ENCODE data around the gene AGAP1. TPM values are rescaled to one million over a fixed set of nuclear protein-coding genes. Genes with fewer than 3 reads are reported as not detected.

AGAP1 gene
- total and polyA plus RNA-seq, 4 donors, result 2.0 to 8.5 (median 5.4) TPM

- 64% methylated on average over 12 of the region's 12 CpGs for WGBS
- H3K27me3 ChIP-seq (ENCODE audit: control insufficient read depth in 4 of 4, insufficient read depth in 4 of 4, low read length in 3 of 4), result peaks cover 0 to 32% (median 11%) of the 10 kb centered on the region in 4 donors
- peaks cover 14 to 25% (median 16%) of the 10 kb centered on the region in 4 donors for H3K4me1 ChIP-seq (ENCODE audit: control insufficient read depth in 4 of 4, insufficient read depth in 4 of 4, low read length in 3 of 4)
- no peak for DNase-seq (ENCODE audit: low spot score)
- no peaks in the 10 kb centered on the region for H3K9me3 ChIP-seq (ENCODE audit: control insufficient read depth in 4 of 4, low read length in 3 of 4)
- no peak overlapping the region for H3K27ac ChIP-seq (ENCODE audit: low read depth in 1 of 2, low read length in 2 of 2)
- no peak for TF ChIP-seq JUND (IDR thresholded peaks at IDR 0.05)
- TF ChIP-seq MAX (IDR thresholded peaks at IDR 0.05), result no peak
- TF ChIP-seq TAF1 (conservative IDR thresholded peaks at IDR 0.05), result no peak
- no peak for TF ChIP-seq RXRA (IDR thresholded peaks at IDR 0.05)
- TF ChIP-seq FOXA2 (IDR thresholded peaks at IDR 0.05), result no peak
- no peak for TF ChIP-seq HNF4G (IDR thresholded peaks at IDR 0.05)
- TF ChIP-seq NR2F2 (IDR thresholded peaks at IDR 0.05), result no peak
- TF ChIP-seq, protein P1, sequence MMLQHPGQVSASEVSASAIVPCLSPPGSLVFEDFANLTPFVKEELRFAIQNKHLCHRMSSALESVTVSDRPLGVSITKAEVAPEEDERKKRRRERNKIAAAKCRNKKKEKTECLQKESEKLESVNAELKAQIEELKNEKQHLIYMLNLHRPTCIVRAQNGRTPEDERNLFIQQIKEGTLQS (IDR thresholded peaks at IDR 0.05), result no peak
- no peak for TF ChIP-seq RAD21 (IDR thresholded peaks at IDR 0.05)
- no peak for TF ChIP-seq FOXA1 (IDR thresholded peaks at IDR 0.05)
- no peak for TF ChIP-seq GABPA (IDR thresholded peaks at IDR 0.05 in 1 of 2, conservative IDR thresholded peaks at IDR 0.05 in 1 of 2)
- no peak for TF ChIP-seq HNF4A (conservative IDR thresholded peaks at IDR 0.05)
- no peak for TF ChIP-seq SP1 (IDR thresholded peaks at IDR 0.05)
- H3K36me3 ChIP-seq (ENCODE audit: control insufficient read depth in 4 of 4, insufficient read depth in 3 of 4, low read depth in 1 of 4, low read length in 3 of 4), result peaks cover 0 to 1% (median 0%) of the 10 kb centered on the region in 4 donors
- H3K4me3 ChIP-seq (ENCODE audit: low read depth in 1 of 3, low read length in 3 of 3), result no peak overlapping the region
- H3K9ac ChIP-seq (ENCODE audit: low read depth in 1 of 2, low read length in 2 of 2), result no peak overlapping the region
Observed at GRCh38 chr2:236161531-236161930, 667.7 kb downstream of the AGAP1 start.

GRCh38 chr2:236162031-236162845 lies 668.4 kb downstream of the AGAP1 start:
- Histone ChIP-seq H3K9me3 (ENCODE audit: control insufficient read depth in 4 of 4, low read length in 3 of 4) (no peaks in the 10 kb centered on the region), H3K27ac (ENCODE audit: low read depth in 1 of 2, low read length in 2 of 2) (no peak overlapping the region), H3K9ac (ENCODE audit: low read depth in 1 of 2, low read length in 2 of 2) (no peak overlapping the region), H3K27me3 (ENCODE audit: control insufficient read depth in 4 of 4, insufficient read depth in 4 of 4, low read length in 3 of 4) (peaks cover 0 to 35% (median 12%) of the 10 kb centered on the region in 4 donors), H3K36me3 (ENCODE audit: control insufficient read depth in 4 of 4, insufficient read depth in 3 of 4, low read depth in 1 of 4, low read length in 3 of 4) (peaks cover 0 to 1% (median 0%) of the 10 kb centered on the region in 4 donors), H3K4me1 (ENCODE audit: control insufficient read depth in 4 of 4, insufficient read depth in 4 of 4, low read length in 3 of 4) (peaks cover 20 to 32% (median 21%) of the 10 kb centered on the region in 4 donors), H3K4me3 (ENCODE audit: low read depth in 1 of 3, low read length in 3 of 3) (no peak overlapping the region)
- TF ChIP-seq, protein P1 (IDR thresholded peaks at IDR 0.05), result no peak
- TF ChIP-seq RXRA (IDR thresholded peaks at IDR 0.05) (no peak), EGR1 (IDR thresholded peaks at IDR 0.05; ENCODE audit: low read depth in 2 of 2) (no peak), TAF1 (conservative IDR thresholded peaks at IDR 0.05) (no peak), FOXA2 (IDR thresholded peaks at IDR 0.05) (no peak), HNF4G (IDR thresholded peaks at IDR 0.05) (no peak), JUND (IDR thresholded peaks at IDR 0.05) (no peak), REST (IDR thresholded peaks at IDR 0.05) (no peak), SP1 (IDR thresholded peaks at IDR 0.05) (no peak), ZBTB33 (IDR thresholded peaks at IDR 0.05) (no peak), CTCF (IDR thresholded peaks at IDR 0.05; ENCODE audit: low read depth, low read length, missing input control) (no peak), NR2F2 (IDR thresholded peaks at IDR 0.05) (no peak), YY1 (IDR thresholded peaks at IDR 0.05) (no peak), RAD21 (IDR thresholded peaks at IDR 0.05) (no peak), MAX (IDR thresholded peaks at IDR 0.05) (no peak)
- 30% methylated on average over 16 of the region's 16 CpGs for WGBS
- no peak for DNase-seq (ENCODE audit: low spot score)

Measured in liver (tissue), 9 donors.